H1 (cell line): ENCODE data around the gene OCSTAMP. TPM values are rescaled to one million over a fixed set of nuclear protein-coding genes. Genes with fewer than 3 reads are reported as not detected.
A peak's percentile ranks its signal among the peaks of the same experiment; 100 is the strongest.

Experiments used
- CTCF ChIA-PET: fragments of 300-600 bp; sonication (Branson Sonifier 250); formaldehyde crosslinking; loops from one replicate; lab custom pipeline; 2021; ENCODE audit not compliant: partially characterized antibody; lab: Charles Lee
- POLR2A ChIA-PET: fragments of 300-600 bp; sonication (Branson Sonifier 250); formaldehyde crosslinking; loops from one replicate; lab custom pipeline; 2021; ENCODE audit warnings: inconsistent platforms; ENCODE audit not compliant: partially characterized antibody; lab: Charles Lee
- DNase-seq, 2 experiments: peaks; one replicate each; pipeline versions ENCODE4 v3.0.0 to v3.0.0-alpha.2; 2010 to 2022; ENCODE audit warnings: low spot score in 2 of 2, low read depth in 1 of 2, mixed read lengths in 1 of 2
- FAIRE-seq: peaks from 2 replicates; lab custom pipeline; 2011; peaks lifted over from hg19 to GRCh38; lab: Jason Lieb, UNC
- H2AFZ ChIP-seq: 2 replicates; pipeline ENCODE4 v1.8.1; 2012; ENCODE audit warnings: low read length, inconsistent platforms
- H2AK5ac ChIP-seq: 2 replicates; pipeline ENCODE4 v1.6.1; 2013; ENCODE audit warnings: low read depth, low read length
- H2BK120ac ChIP-seq: replicated peaks from 2 replicates; pipeline ENCODE3; 2013; ENCODE audit warnings: low read depth, low read length, inconsistent platforms
- H2BK12ac ChIP-seq: 2 replicates; pipeline ENCODE4 v1.6.1; 2013; ENCODE audit warnings: low read depth, low read length
- H2BK15ac ChIP-seq: 2 replicates; pipeline ENCODE4 v1.6.1; 2013; ENCODE audit warnings: low read length
- H2BK20ac ChIP-seq: 2 replicates; pipeline ENCODE4 v1.6.1; 2013; ENCODE audit warnings: low read length
- H2BK5ac ChIP-seq: 2 replicates; pipeline ENCODE4 v1.6.1; 2013; ENCODE audit warnings: low read depth, low read length
- H3K14ac ChIP-seq: 2 replicates; pipeline ENCODE4 v1.6.1; 2013; ENCODE audit warnings: inconsistent platforms; ENCODE audit not compliant: insufficient read length
- H3K18ac ChIP-seq: 2 replicates; pipeline ENCODE4 v1.6.1; 2013; ENCODE audit warnings: low read length; ENCODE audit errors: extremely low read depth
- H3K23ac ChIP-seq: 2 replicates; pipeline ENCODE4 v1.6.1; 2013; ENCODE audit warnings: inconsistent platforms; ENCODE audit not compliant: insufficient read length
- H3K23me2 ChIP-seq: 2 replicates; pipeline ENCODE4 v1.6.1; 2013; ENCODE audit warnings: low read depth, low read length
- H3K27ac ChIP-seq: 2 replicates; pipeline ENCODE4 v1.6.1; 2011; ENCODE audit warnings: low read depth, low read length, inconsistent platforms
- H3K27me3 ChIP-seq, 4 experiments: replicated peaks in 1 of 4; 1 replicate in 1 of 4; 2 replicates in 3 of 4; pipeline versions ENCODE4 v1.6.1 to v1.8.1; 2011 to 2013; ENCODE audit warnings: low read length in 3 of 4, mild to moderate bottlenecking in 3 of 4, inconsistent platforms in 2 of 4, mixed read lengths in 2 of 4, moderate library complexity in 1 of 4; ENCODE audit not compliant: control insufficient read depth in 3 of 4, insufficient read depth in 3 of 4; ENCODE audit errors: extremely low read depth in 1 of 4
- H3K36me3 ChIP-seq, 4 experiments: 2 replicates each; pipeline versions ENCODE4 v1.6.1 to v1.8.1; 2011 to 2013; ENCODE audit warnings: mild to moderate bottlenecking in 4 of 4, low read length in 3 of 4, moderate library complexity in 2 of 4, control low read depth in 1 of 4, inconsistent platforms in 1 of 4; ENCODE audit not compliant: insufficient read depth in 4 of 4, control insufficient read depth in 2 of 4
- H3K4ac ChIP-seq: replicated peaks from 2 replicates; pipeline ENCODE3; 2013; ENCODE audit warnings: low read length, low read depth, mixed read lengths, inconsistent platforms; ENCODE audit not compliant: insufficient read length
- H3K4me1 ChIP-seq, 4 experiments: replicated peaks in 1 of 4; 1 replicate in 1 of 4; 2 replicates in 3 of 4; pipeline versions ENCODE4 v1.6.1 to v1.8.1; 2011 to 2013; ENCODE audit warnings: low read length in 3 of 4, inconsistent platforms in 2 of 4, mixed read lengths in 1 of 4; ENCODE audit not compliant: insufficient read depth in 4 of 4, control insufficient read depth in 3 of 4
- H3K4me2 ChIP-seq, 2 experiments: 2 replicates each; pipeline versions ENCODE4 v1.6.1 to v1.8.1; 2011 to 2013; ENCODE audit warnings: low read depth in 2 of 2, low read length in 2 of 2, control low read depth in 1 of 2, inconsistent platforms in 1 of 2, mild to moderate bottlenecking in 1 of 2; ENCODE audit not compliant: insufficient read depth in 1 of 2
- H3K4me3 ChIP-seq, 4 experiments: fragments of 200-600, 300-600 bp in 1 of 4; sonication (generic), shearing (Covaris generic), sonication (Bioruptor Twin) in 1 of 4; 2 replicates each; pipeline versions ENCODE4 v1.5.1 to v1.8.1; 2011 to 2016; ENCODE audit warnings: low read length in 4 of 4, low read depth in 3 of 4, control low read depth in 2 of 4, inconsistent platforms in 2 of 4, mild to moderate bottlenecking in 2 of 4, mixed read lengths in 1 of 4, moderate library complexity in 1 of 4; ENCODE audit not compliant: insufficient read depth in 2 of 4; ENCODE audit errors: extremely low read depth in 1 of 4
- H3K56ac ChIP-seq: replicated peaks from 2 replicates; pipeline ENCODE3; 2013; ENCODE audit warnings: low read depth, mild to moderate bottlenecking, mixed read lengths, low read length, inconsistent platforms; ENCODE audit not compliant: insufficient read length
- H3K79me1 ChIP-seq: 2 replicates; pipeline ENCODE4 v1.6.1; 2013; ENCODE audit warnings: low read depth, low read length, control low read depth
- H3K79me2 ChIP-seq, 2 experiments: 2 replicates each; pipeline versions ENCODE4 v1.6.1 to v1.8.1; 2012 to 2013; ENCODE audit warnings: low read length in 2 of 2, mild to moderate bottlenecking in 2 of 2, inconsistent platforms in 1 of 2; ENCODE audit not compliant: insufficient read depth in 2 of 2, control insufficient read depth in 1 of 2
- H3K9ac ChIP-seq, 4 experiments: replicated peaks in 1 of 4; 1 replicate in 1 of 4; 2 replicates in 3 of 4; pipeline versions ENCODE4 v1.6.1 to v1.8.1; 2011 to 2013; ENCODE audit warnings: low read depth in 3 of 4, low read length in 3 of 4, control low read depth in 2 of 4, mild to moderate bottlenecking in 2 of 4, moderate library complexity in 2 of 4, inconsistent platforms in 1 of 4; ENCODE audit errors: extremely low read depth in 1 of 4
- H3K9me3 ChIP-seq, 2 experiments: 2 replicates each; pipeline versions ENCODE4 v1.6.1 to v1.8.1; 2012 to 2013; ENCODE audit warnings: mild to moderate bottlenecking in 2 of 2, moderate library complexity in 2 of 2, control low read depth in 1 of 2, inconsistent platforms in 1 of 2, low read depth in 1 of 2, low read length in 1 of 2, mixed read lengths in 1 of 2; ENCODE audit not compliant: insufficient read depth in 2 of 2
- H4K20me1 ChIP-seq, 2 experiments: replicated peaks in 1 of 2; 2 replicates each; pipeline versions ENCODE3 to v1.8.1; 2011 to 2013; ENCODE audit warnings: inconsistent platforms in 2 of 2, low read length in 2 of 2, mild to moderate bottlenecking in 1 of 2; ENCODE audit not compliant: insufficient read depth in 2 of 2, control insufficient read depth in 1 of 2
- H4K5ac ChIP-seq: 2 replicates; pipeline ENCODE4 v1.6.1; 2013; ENCODE audit warnings: low read length, low read depth, mixed read lengths, inconsistent platforms; ENCODE audit not compliant: insufficient read length
- H4K8ac ChIP-seq: 2 replicates; pipeline ENCODE4 v1.8.0; 2013; ENCODE audit warnings: mild to moderate bottlenecking, moderate library complexity, low read length, inconsistent platforms; ENCODE audit not compliant: insufficient read depth; ENCODE audit errors: extremely low read depth
- H4K91ac ChIP-seq: replicated peaks from 2 replicates; pipeline ENCODE3; 2013; ENCODE audit warnings: low read length, mixed read lengths, inconsistent platforms; ENCODE audit not compliant: insufficient read length
- GTF2F1 ChIP-seq: IDR thresholded peaks from 2 replicates; pipeline ENCODE4 v1.6.1; 2012; ENCODE audit warnings: low read depth, low read length, improper control_type of control experiment, borderline replicate concordance
- KDM1A ChIP-seq: fragments of 200-600, 300-600 bp; sonication (generic); IDR thresholded peaks from 2 replicates; pipeline ENCODE4 v1.7.1; 2016; ENCODE audit warnings: mild to moderate bottlenecking, low read length, borderline replicate concordance
- POLR2A ChIP-seq, 2 experiments: IDR thresholded peaks; 1 replicate in 1 of 2; 2 replicates in 1 of 2; pipeline ENCODE4 v1.6.1; 2011; ENCODE audit warnings: low read depth in 2 of 2, low read length in 2 of 2, mild to moderate bottlenecking in 2 of 2; ENCODE audit errors: control extremely low read depth in 1 of 2
- WGBS, 2 experiments: shearing (Covaris generic) in 1 of 2; methylation state at CpG; one replicate each; pipeline versions ENCODE4 v1.1.6 to v1.1.7; 2013 to 2015; ENCODE audit warnings: low lambda C conversion rate in 2 of 2, mixed read lengths in 2 of 2, inconsistent platforms in 1 of 2, low coverage in 1 of 2, missing lambda C conversion rate in 1 of 2; ENCODE audit not compliant: insufficient replicate concordance in 2 of 2, insufficient coverage in 1 of 2, insufficient read length in 1 of 2; ENCODE audit errors: extremely low coverage in 1 of 2, missing lambda C conversion rate in 1 of 2; 5-methylcytosine and 5-hydroxymethylcytosine counted together
- polyA plus RNA-seq, 7 experiments: library from polyadenylated mRNA; depleted of rRNA in 3 of 7; stranded (reverse) in 5 of 7; unstranded in 2 of 7; fragments of >200 nt in 5 of 7; fragments of 200-250 nt in 2 of 7; gene quantifications; 1 replicate in 5 of 7; 2 replicates in 1 of 7; 4 replicates in 1 of 7; pipeline versions ENCODE4 v1.2.1 to v1.2.3, GENCODE V29; 2011 to 2013; ENCODE audit warnings: missing spikeins in 2 of 7, mixed read lengths in 2 of 7
- total RNA-seq: library from RNA; stranded (reverse); fragmentation: NEBNext Ultra II Directional; extraction: Animal tissue kit (Norgen Biotek cat#: 25700); gene quantifications from 2 replicates; pipeline ENCODE4 v1.2.1, GENCODE V29; 2021

Gene OCSTAMP
- total and polyA plus RNA-seq, 2 of the 8 experiments (the other 6 are each of a cell fraction or from before 2014, with no cell fraction given), result 0.09 to 0.13 TPM

- Histone ChIP-seq H3K4me1 (no peaks in the 10 kb centered on the region), H3K79me1 (no peaks in the 10 kb centered on the region), H3K4me2 (no peak overlapping the region), H3K9ac (no peak overlapping the region), H3K23me2 (no peaks in the 10 kb centered on the region), H2BK120ac (no peak overlapping the region), H4K8ac (no peak overlapping the region), H4K20me1 (no peaks in the 10 kb centered on the region), H3K27me3 (no peaks in the 10 kb centered on the region), H3K36me3 (peaks cover 10 to 86% (median 54%) of the 10 kb centered on the region in 4 experiments), H3K9me3 (peaks cover 75 to 77% of the 10 kb centered on the region in 2 experiments), H3K27ac (no peak overlapping the region), H3K23ac (no peak overlapping the region), H4K5ac (no peak overlapping the region), H3K4me3 (peak overlapping the region in 1 of 4 experiments; percentile 39; a peak in 1 of 8 replicates), H4K91ac (no peak overlapping the region), H2BK20ac (no peak overlapping the region), H3K79me2 (no peaks in the 10 kb centered on the region), H2BK15ac (no peak overlapping the region), H2AK5ac (no peak overlapping the region), H2BK5ac (no peak overlapping the region), H3K18ac (no peak overlapping the region), H3K14ac (no peak overlapping the region), H3K4ac (no peak overlapping the region), H2AFZ (no peak overlapping the region), H2BK12ac (no peak overlapping the region), H3K56ac (no peak overlapping the region)
- ChIA-PET POLR2A (no interaction called here), CTCF (no interaction called here)
- peak; percentile 65; the same call in 1 of the 2 replicates for TF ChIP-seq GTF2F1
- TF ChIP-seq POLR2A (IDR thresholded peaks at IDR 0.05; ENCODE audit: control extremely low read depth in 1 of 2, low read depth in 2 of 2, low read length in 2 of 2), result 0 out of 3 replicates have a peak, but pooled peaks of 1 of the 2 experiments have one; percentile 39
- no peak for TF ChIP-seq KDM1A
- WGBS, 2 experiments, result 95% methylated on average over 5 of the region's 5 CpGs; no CpG with 5 or more reads in 1 of the 2 experiments
- DNase-seq, result no peak
- peak; percentile 19 for FAIRE-seq
Measured at GRCh38 chr20:46501337-46501942, 49.0 kb downstream of the OCSTAMP start.
